H9 (cell line): ENCODE results near the gene MGAT4A. TPM values are rescaled to one million over a fixed set of nuclear protein-coding genes. Genes with fewer than 3 reads are reported as not detected.

ENCODE experiments used
- DNase-seq: peaks from one replicate; pipeline ENCODE4 v3.0.0-alpha.2; 2017
- H2AFZ ChIP-seq: one replicate; pipeline ENCODE4 v1.6.1; 2013; ENCODE audit warnings: mild to moderate bottlenecking, low read length, control low read depth, moderate library complexity
- H2AK5ac ChIP-seq: 2 replicates; pipeline ENCODE4 v1.6.1; 2013; ENCODE audit warnings: low read length, control low read depth, mixed read lengths; ENCODE audit not compliant: insufficient read length
- H2BK120ac ChIP-seq: one replicate; pipeline ENCODE4 v1.6.1; 2013; ENCODE audit warnings: low read depth, mild to moderate bottlenecking, low read length, control low read depth, inconsistent platforms; ENCODE audit not compliant: poor library complexity, severe bottlenecking
- H2BK12ac ChIP-seq: 2 replicates; pipeline ENCODE4 v1.6.1; 2013; ENCODE audit warnings: low read length, control low read depth, mixed read lengths, low read depth; ENCODE audit not compliant: insufficient read length
- H2BK15ac ChIP-seq: 2 replicates; pipeline ENCODE4 v1.6.1; 2013; ENCODE audit warnings: low read depth, low read length, control low read depth
- H2BK20ac ChIP-seq: one replicate; pipeline ENCODE4 v1.6.1; 2013; ENCODE audit warnings: low read depth, mild to moderate bottlenecking, low read length, control low read depth, inconsistent platforms; ENCODE audit not compliant: poor library complexity, severe bottlenecking
- H2BK5ac ChIP-seq: 2 replicates; pipeline ENCODE4 v1.6.1; 2013; ENCODE audit warnings: low read length, control low read depth, mixed read lengths; ENCODE audit not compliant: insufficient read length
- H3K14ac ChIP-seq: 2 replicates; pipeline ENCODE4 v1.6.1; 2013; ENCODE audit warnings: low read length, control low read depth; ENCODE audit not compliant: insufficient read depth
- H3K18ac ChIP-seq: 2 replicates; pipeline ENCODE4 v1.6.1; 2013; ENCODE audit warnings: low read depth, mild to moderate bottlenecking, mixed read lengths, low read length, control low read depth; ENCODE audit not compliant: insufficient read length
- H3K23ac ChIP-seq: 2 replicates; pipeline ENCODE4 v1.6.1; 2013; ENCODE audit warnings: low read length, control low read depth, mixed read lengths, low read depth; ENCODE audit not compliant: insufficient read length
- H3K23me2 ChIP-seq: 2 replicates; pipeline ENCODE4 v1.6.1; 2013; ENCODE audit warnings: low read depth, mild to moderate bottlenecking, mixed read lengths, low read length, control low read depth; ENCODE audit not compliant: insufficient read length, poor library complexity, severe bottlenecking
- H3K27ac ChIP-seq: 2 replicates; pipeline ENCODE4 v1.5.1; 2013; ENCODE audit warnings: low read length, control low read depth, mixed read lengths, low read depth; ENCODE audit not compliant: insufficient read length
- H3K27me3 ChIP-seq: 2 replicates; pipeline ENCODE4 v1.6.1; 2013; ENCODE audit warnings: low read length, control low read depth, inconsistent platforms; ENCODE audit not compliant: insufficient read depth
- H3K4ac ChIP-seq: 2 replicates; pipeline ENCODE4 v1.6.1; 2013; ENCODE audit warnings: low read depth, mild to moderate bottlenecking, control low read depth, inconsistent platforms, low read length, moderate library complexity
- H3K4me1 ChIP-seq: 2 replicates; pipeline ENCODE4 v1.6.1; 2013; ENCODE audit warnings: low read length, control low read depth, inconsistent platforms; ENCODE audit not compliant: insufficient read depth
- H3K4me2 ChIP-seq: 2 replicates; pipeline ENCODE4 v1.6.1; 2013; ENCODE audit warnings: low read length, control low read depth, mixed read lengths; ENCODE audit not compliant: insufficient read length, insufficient read depth
- H3K56ac ChIP-seq: 2 replicates; pipeline ENCODE4 v1.6.1; 2013; ENCODE audit warnings: low read depth, mild to moderate bottlenecking, mixed read lengths, low read length, control low read depth; ENCODE audit not compliant: insufficient read length
- H3K79me1 ChIP-seq: 2 replicates; pipeline ENCODE4 v1.6.1; 2013; ENCODE audit warnings: low read depth, mild to moderate bottlenecking, moderate library complexity, low read length, control low read depth, inconsistent platforms; ENCODE audit not compliant: insufficient read depth, poor library complexity, severe bottlenecking
- H3K79me2 ChIP-seq: 2 replicates; pipeline ENCODE4 v1.6.1; 2013; ENCODE audit warnings: low read length, control low read depth, inconsistent platforms; ENCODE audit not compliant: insufficient read depth
- H3K9ac ChIP-seq: 2 replicates; pipeline ENCODE4 v1.6.1; 2013; ENCODE audit warnings: low read length, control low read depth, mixed read lengths; ENCODE audit not compliant: insufficient read length; ENCODE audit errors: extremely low read depth
- H3K9me3 ChIP-seq: one replicate; pipeline ENCODE4 v1.6.1; 2013; ENCODE audit warnings: low read depth, low read length, inconsistent platforms; ENCODE audit not compliant: control insufficient read depth
- H3T11ph ChIP-seq: one replicate; pipeline ENCODE4 v1.6.1; 2013; ENCODE audit warnings: mild to moderate bottlenecking, low read length, control low read depth, inconsistent platforms
- H4K20me1 ChIP-seq: one replicate; pipeline ENCODE4 v1.6.1; 2013; ENCODE audit not compliant: control insufficient read depth, insufficient read length, insufficient read depth
- H4K5ac ChIP-seq: 2 replicates; pipeline ENCODE4 v1.6.1; 2013; ENCODE audit warnings: low read depth, mild to moderate bottlenecking, mixed read lengths, low read length, control low read depth; ENCODE audit not compliant: insufficient read length
- H4K8ac ChIP-seq: replicated peaks from 2 replicates; pipeline ENCODE4 v1.6.1; 2013; ENCODE audit warnings: low read length, control low read depth, mixed read lengths, low read depth; ENCODE audit not compliant: insufficient read length
- H4K91ac ChIP-seq: 2 replicates; pipeline ENCODE4 v1.6.1; 2013; ENCODE audit warnings: low read depth, mild to moderate bottlenecking, moderate library complexity, mixed read lengths, low read length, control low read depth; ENCODE audit not compliant: insufficient read length
- H3K27ac Mint-ChIP-seq, 3 experiments: 2 replicates in 2 of 3; 3 replicates in 1 of 3; pipeline ENCODE4 v1.8.0; 2020 to 2021; ENCODE audit warnings: mixed read lengths in 3 of 3, mild to moderate bottlenecking in 1 of 3, moderate library complexity in 1 of 3
- H3K27me3 Mint-ChIP-seq: 2 replicates; pipeline ENCODE4 v1.8.0; 2021; ENCODE audit warnings: low read depth, mild to moderate bottlenecking, moderate library complexity, mixed read lengths
- H3K36me3 Mint-ChIP-seq, 3 experiments: 2 replicates in 2 of 3; 3 replicates in 1 of 3; pipeline ENCODE4 v1.8.0; 2020 to 2021; ENCODE audit warnings: low read depth in 3 of 3, mixed read lengths in 3 of 3; ENCODE audit not compliant: insufficient read depth in 1 of 3
- H3K4me1 Mint-ChIP-seq, 2 experiments: 2 replicates each; pipeline ENCODE4 v1.8.0; 2020; ENCODE audit warnings: mixed read lengths in 2 of 2
- H3K4me3 Mint-ChIP-seq, 2 experiments: 2 replicates in 1 of 2; 3 replicates in 1 of 2; pipeline ENCODE4 v1.8.0; 2020 to 2021; ENCODE audit warnings: mild to moderate bottlenecking in 2 of 2, mixed read lengths in 2 of 2, moderate library complexity in 1 of 2
- H3K9me3 Mint-ChIP-seq, 2 experiments: 2 replicates in 1 of 2; 3 replicates in 1 of 2; pipeline ENCODE4 v1.8.0; 2020; ENCODE audit warnings: mild to moderate bottlenecking in 2 of 2, mixed read lengths in 2 of 2, moderate library complexity in 1 of 2
- WGBS: extraction: QIAGEN DNeasy Blood & Tissue Kit; methylation state at CpG from one replicate; pipeline ENCODE4 v1.1.7; 2013; ENCODE audit warnings: missing lambda C conversion rate, low lambda C conversion rate, mixed read lengths; ENCODE audit not compliant: insufficient read length; ENCODE audit errors: extremely low coverage; 5-methylcytosine and 5-hydroxymethylcytosine counted together
- total RNA-seq: library from RNA; stranded (reverse); gene quantifications from 2 replicates; pipeline ENCODE4 v1.2.1, GENCODE V29; 2021
- TF ChIP-seq, protein P1 (sequence below): fragments of 200-600 bp; sonication (generic); conservative IDR thresholded peaks from 3 replicates; pipeline ENCODE4 v1.8.0; 2021; ENCODE audit warnings: antibody characterized with exemption, mild to moderate bottlenecking

The MGAT4A gene
- total RNA-seq, 1 experiment from 2014 or later, result 3.5 TPM

DNA sequence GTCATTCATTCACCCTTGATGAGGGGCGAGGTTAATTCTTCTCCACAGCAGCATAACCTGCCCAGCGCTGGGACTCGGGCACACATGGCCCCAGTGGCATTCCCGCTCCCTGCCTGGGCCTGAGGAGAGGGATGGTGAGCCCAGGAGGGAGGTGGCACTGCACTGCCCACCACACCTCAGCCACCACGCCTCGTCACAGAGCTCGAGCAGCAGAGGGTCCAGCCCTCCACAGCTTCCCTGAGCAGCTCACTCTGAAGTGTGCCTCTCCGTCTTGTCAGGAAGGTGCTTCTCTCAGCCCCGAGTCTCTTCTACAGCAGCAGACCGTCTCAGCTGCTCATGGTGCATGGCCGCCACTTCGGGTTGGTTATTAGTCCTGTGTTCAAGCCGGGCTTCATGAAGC lies 157.5 kb downstream of the MGAT4A start:
- no peak overlapping the region for H3K9ac ChIP-seq
- Mint-ChIP-seq H3K4me3 (no peak overlapping the region), H3K9me3 (no peaks in the 10 kb centered on the region; a peak in 1 of 5 replicates), H3K36me3 (peaks cover 10 to 73% (median 49%) of the 10 kb centered on the region in 3 experiments; a peak in 6 of 7 replicates), H3K27ac (peak overlapping the region in 1 of 3 experiments; percentile 87; a peak in 1 of 7 replicates), H3K4me1 (no peaks in the 10 kb centered on the region), H3K27me3 (peaks cover 2% of the 10 kb centered on the region)
- no peak overlapping the region for H2BK5ac ChIP-seq
- H3T11ph ChIP-seq, result no peak overlapping the region
- no peaks in the 10 kb centered on the region for H3K4me1 ChIP-seq
- no peak overlapping the region for H2BK12ac ChIP-seq
- H2BK20ac ChIP-seq, result no peak overlapping the region
- no peaks in the 10 kb centered on the region for H3K9me3 ChIP-seq
- H4K91ac ChIP-seq, result no peak overlapping the region
- H3K4me2 ChIP-seq, result no peak overlapping the region
- H3K14ac ChIP-seq, result no peak overlapping the region; the same call in 1 of the 2 replicates
- H2BK15ac ChIP-seq, result no peak overlapping the region
- no peaks in the 10 kb centered on the region for H4K20me1 ChIP-seq
- H3K56ac ChIP-seq, result no peak overlapping the region
- H3K27ac ChIP-seq, result no peak overlapping the region
- no peak overlapping the region for H3K23ac ChIP-seq
- H3K4ac ChIP-seq, result no peak overlapping the region
- TF ChIP-seq, protein P1, sequence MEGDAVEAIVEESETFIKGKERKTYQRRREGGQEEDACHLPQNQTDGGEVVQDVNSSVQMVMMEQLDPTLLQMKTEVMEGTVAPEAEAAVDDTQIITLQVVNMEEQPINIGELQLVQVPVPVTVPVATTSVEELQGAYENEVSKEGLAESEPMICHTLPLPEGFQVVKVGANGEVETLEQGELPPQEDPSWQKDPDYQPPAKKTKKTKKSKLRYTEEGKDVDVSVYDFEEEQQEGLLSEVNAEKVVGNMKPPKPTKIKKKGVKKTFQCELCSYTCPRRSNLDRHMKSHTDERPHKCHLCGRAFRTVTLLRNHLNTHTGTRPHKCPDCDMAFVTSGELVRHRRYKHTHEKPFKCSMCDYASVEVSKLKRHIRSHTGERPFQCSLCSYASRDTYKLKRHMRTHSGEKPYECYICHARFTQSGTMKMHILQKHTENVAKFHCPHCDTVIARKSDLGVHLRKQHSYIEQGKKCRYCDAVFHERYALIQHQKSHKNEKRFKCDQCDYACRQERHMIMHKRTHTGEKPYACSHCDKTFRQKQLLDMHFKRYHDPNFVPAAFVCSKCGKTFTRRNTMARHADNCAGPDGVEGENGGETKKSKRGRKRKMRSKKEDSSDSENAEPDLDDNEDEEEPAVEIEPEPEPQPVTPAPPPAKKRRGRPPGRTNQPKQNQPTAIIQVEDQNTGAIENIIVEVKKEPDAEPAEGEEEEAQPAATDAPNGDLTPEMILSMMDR, result no peak
- H3K18ac ChIP-seq, result no peak overlapping the region
- WGBS, result no CpG with 5 or more reads among the region's 13 CpGs
- H2AK5ac ChIP-seq, result no peak overlapping the region
- H4K5ac ChIP-seq, result no peak overlapping the region
- H3K23me2 ChIP-seq, result no peaks in the 10 kb centered on the region
- H3K79me2 ChIP-seq, result no peaks in the 10 kb centered on the region
- no peak for DNase-seq
- H4K8ac ChIP-seq, result no peak overlapping the region
- H3K79me1 ChIP-seq, result no peaks in the 10 kb centered on the region
- no peaks in the 10 kb centered on the region for H3K27me3 ChIP-seq
- no peak overlapping the region for H2BK120ac ChIP-seq
- no peak overlapping the region for H2AFZ ChIP-seq
